Kidney capillary endothelial cell (primary cell): Measurements from ENCODE around the gene SLC7A9.

Experiments
- DNase-seq: peaks from one replicate; pipeline ENCODE4 v3.0.0-alpha.2; 2018; ENCODE audit warnings: low spot score

The SLC7A9 gene

DNA sequence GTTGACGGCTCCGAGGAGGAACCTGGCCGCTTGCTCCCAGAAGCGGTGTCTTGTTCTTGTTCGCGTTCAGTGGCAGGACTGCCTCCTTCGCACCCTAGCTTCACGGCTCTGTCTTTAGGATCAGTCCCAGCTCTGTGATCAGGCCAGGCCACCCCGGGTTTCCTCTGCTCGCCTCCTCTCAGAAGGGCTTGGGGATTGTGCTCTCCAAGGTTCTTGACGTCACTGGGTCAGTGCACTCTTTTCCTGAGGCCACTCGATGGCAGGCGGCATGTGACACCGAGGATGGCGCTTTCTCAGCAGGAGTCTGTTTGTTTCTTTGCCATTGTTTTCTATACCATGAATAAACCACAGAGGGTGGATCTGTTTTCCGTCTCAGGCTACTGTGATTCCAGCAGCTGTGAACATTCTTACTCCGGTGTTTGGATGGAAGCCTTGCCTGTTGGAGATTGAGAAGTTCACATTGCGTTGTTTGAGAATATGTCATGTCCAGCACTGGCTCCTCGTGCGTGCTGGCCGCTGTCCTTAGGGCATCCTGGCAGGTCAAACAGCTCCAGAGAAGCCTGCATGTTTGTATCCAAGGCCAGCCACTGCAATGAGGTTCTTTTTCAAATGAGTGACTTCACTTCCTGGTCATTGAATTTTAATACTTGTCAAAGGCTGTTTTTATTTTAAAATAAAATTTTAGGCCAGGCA, 44.5 kb downstream of the SLC7A9 start:
- peak; percentile 13 for DNase-seq

DNA sequence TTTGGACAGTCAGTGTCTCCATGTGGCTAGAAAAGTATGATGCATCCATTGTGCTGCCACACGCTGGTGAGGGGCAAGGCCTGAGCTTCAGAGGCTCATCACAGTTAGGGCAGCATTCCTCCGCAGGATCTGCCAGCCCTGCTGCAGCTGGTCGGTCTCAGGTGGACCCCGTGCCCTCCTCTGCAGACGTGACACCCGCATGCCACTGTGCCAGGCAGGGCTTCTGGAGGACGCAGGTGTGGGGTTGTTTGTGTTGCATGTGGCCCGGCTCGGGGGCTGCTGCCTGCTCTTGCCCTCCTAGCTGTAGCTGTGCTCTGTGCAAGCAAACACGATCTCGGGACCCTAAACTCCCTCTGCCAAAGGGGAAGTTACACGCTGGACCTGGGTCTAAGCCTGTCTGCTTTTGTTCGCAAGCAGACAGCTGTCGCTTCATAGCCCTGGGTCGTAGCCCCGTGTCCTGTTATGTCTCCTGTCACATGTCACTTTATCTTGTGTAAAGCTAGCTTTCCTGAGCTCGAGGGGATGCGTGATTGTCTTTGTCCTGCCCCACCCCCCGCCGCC, 45.3 kb downstream of the SLC7A9 start:
- DNase-seq = no peak

DNA sequence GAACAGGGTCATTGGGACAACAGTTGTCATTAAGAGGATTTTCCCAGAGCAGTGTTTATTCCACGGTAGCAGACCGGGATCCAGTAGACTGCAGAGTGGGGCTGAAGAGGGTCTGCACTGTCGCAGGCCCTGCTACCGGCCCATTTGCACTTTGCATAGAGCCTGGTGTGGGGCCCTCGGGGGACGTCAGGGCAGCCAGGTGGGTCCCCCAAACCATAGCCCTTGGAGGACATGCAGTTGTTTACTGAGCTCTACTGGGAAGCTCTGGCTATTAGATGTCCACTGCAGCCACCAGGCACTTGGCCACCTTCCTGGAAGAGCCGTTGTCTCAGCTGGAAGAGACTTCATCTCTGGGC, 45.8 kb downstream of the SLC7A9 start:
- no peak for DNase-seq

- no peak for DNase-seq
Measured at GRCh38 chr19:32822916-32823746, 46.4 kb downstream of the SLC7A9 start.

- DNase-seq = no peak
Measured at GRCh38 chr19:32819419-32820400, 49.9 kb downstream of the SLC7A9 start.

GRCh38 chr19:32818536-32818935, 51.0 kb downstream of the SLC7A9 start:
- DNase-seq = no peak

DNA sequence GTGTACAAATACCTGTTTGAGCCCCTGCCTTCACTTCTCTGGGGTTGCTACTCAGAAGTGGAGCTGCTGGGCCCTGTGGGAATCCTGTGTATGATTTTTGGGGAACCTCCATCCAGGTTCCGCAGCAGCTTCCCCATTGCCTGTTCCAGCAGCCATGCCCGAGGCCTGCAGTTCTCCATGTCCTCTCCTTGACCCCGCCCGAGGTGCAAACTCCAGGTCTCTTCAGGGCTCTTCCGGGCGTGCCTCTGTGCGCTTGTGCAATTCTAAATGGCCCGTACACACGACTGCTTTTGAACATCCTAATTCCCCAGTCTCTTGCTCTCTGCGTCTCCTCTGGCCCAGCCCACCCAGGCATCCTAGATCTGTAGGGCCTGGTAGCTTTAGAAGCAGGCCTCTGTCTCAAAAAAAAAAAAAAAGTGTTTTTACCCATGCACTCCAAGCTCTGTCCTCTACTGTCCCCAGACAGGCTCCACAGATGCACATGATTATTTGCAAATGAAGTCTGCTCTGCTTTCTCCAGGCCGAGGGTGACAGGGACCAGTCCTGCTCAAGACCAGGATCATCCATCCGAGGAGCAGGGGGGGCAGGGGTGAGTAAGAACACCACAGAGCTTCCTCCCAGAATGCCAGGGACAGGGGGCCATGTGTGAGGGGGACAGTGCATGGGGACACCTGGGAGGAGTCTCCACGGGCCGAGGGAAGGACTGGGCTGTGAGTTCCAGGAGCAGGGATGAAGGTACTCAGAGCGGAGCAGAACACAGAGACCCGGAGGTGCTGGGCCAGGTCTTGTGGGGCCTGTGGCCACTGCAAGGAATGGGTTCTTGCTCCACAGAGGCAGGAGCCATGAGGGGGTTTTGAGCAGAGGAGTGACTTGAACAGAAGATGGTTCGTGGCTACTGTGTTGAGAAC, 51.7 kb downstream of the SLC7A9 start:
- DNase-seq = no peak

DNA sequence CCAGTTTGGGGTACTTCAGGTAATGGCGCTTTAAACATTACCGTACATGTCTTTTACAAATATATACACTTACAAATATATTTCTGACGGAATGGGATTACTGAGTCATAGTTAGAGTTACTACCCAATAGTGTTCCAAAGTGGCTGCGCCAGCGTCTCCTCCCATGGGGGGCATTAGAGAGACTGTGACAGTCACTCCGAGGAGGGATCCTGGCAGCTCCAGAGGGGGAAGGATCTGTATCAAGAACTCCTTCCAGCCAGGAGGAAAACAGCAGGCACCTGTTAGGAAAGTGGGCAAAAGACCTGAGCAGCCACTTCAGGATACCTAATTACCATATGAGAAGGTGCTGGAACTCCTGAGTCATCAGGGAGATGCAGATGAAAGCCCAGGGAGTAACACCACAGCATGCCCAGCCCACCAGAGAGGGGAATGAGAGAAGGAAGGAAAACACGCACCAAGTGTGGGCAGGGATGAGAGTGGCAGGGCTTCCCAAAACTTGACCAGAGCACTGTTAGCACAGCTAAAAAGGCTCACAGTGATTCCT, 52.9 kb downstream of the SLC7A9 start:
- DNase-seq = no peak

DNA sequence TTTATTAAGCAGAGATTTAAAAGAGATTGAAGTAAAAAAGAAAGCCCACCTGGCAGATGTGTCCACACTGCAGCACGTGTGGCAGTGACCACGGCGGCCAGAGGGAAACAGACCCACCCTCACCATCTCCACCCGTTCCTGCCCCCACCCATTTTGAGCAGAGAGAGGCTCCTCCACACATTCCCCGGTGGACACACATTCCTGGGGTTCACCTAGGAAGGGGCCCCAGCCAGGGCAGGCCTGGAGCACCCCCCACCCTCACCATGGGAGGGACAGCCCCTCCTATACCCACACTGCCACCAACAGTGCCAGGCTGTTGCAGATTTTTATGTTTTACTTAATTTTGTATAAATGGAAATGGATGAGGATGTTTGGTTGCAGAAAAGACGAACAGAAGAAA, 54.9 kb downstream of the SLC7A9 start:
- DNase-seq = no peak

DNA sequence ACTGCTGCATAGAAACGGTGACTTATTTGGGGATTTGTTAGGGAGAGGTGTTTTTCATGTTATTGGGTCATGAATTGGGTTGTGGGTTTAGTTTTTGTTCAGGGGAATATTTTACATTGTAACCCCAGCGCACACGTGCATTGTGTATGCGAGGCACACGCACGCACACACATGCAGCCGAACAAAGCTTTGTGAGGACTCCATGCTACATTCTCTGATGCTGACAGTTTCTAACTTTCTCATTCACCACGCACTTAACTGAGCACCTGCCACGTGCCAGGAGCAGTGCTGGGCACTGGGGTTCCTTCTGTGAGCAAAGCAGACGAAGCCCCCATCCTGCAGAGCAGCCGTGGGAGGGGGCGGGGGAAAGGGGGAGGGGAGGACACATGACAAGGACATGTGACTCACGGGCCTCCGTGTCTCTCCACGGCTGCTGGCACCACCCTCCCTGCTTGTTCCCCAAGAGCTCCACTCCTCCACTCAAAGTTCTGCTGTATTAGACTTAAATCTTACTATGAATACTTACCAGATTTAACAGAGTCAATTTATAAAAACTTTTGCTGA, 55.6 kb downstream of the SLC7A9 start:
- no peak for DNase-seq

DNA sequence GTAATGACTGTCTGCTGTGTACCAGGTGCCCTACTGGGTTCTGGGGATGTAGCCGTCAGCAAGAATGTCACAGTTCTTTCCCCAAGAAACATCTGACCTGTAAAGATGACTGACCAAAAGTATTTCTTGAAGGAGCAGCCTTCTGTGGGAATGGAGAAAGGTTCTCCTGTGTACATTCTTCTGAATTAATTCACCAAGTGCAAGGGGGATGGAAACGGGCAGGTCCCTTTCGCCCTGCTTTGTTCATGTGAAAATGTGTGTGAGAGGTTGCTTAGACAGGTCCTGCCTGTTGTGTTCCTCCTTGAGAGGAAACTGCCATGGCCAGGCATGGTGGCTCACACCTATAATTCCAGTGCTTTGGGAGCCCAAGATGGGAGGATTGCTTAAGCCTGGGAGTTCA, 57.0 kb downstream of the SLC7A9 start:
- no peak for DNase-seq

- no peak for DNase-seq
Measured at GRCh38 chr19:32812036-32812435, 57.5 kb downstream of the SLC7A9 start.

DNA sequence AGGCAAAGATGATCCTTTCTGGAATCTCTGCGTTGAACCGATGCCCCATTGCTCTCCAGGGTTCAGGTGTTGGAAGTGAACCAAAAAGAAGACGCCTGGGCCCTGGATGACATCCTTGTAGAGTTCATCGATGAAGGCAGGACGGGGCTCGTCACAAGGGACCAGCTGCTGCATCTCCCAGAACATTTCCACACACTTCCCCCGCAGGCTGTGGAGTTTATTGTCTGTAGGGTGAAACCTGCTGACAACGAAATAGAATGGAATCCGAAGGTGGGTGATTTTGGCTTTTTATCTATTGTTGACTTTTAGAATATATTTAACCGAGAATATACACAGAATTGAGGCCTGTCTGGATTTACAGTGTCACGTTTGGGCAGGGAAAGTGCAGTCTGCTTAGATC, 58.4 kb downstream of the SLC7A9 start:
- no peak for DNase-seq

- DNase-seq = no peak
Measured at GRCh38 chr19:32810452-32810851, 59.1 kb downstream of the SLC7A9 start.

- DNase-seq = no peak
Measured at GRCh38 chr19:32809754-32810153, 59.8 kb downstream of the SLC7A9 start.

DNA sequence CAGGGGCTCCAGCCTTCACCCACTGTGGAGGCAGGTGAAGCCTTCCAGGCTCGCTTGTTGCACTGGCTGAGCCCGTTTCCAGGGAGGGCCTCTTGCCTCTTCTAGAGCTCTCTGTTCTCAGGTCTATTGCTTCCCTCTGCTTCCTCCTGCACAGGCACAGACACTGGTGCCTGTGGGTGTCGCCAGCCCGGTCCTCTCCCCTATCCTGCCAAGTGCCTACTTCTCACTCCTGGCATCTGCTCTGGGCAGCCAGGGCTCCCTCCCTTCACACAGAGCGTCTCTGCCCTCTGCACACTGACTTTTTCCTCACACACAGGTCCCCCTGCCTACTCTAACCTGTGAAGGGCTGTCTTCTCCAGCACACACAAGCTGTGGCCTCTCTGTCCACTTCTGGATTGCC, 60.3 kb downstream of the SLC7A9 start:
- DNase-seq = no peak

- no peak for DNase-seq
Measured at GRCh38 chr19:32808236-32808635, 61.3 kb downstream of the SLC7A9 start.

DNA sequence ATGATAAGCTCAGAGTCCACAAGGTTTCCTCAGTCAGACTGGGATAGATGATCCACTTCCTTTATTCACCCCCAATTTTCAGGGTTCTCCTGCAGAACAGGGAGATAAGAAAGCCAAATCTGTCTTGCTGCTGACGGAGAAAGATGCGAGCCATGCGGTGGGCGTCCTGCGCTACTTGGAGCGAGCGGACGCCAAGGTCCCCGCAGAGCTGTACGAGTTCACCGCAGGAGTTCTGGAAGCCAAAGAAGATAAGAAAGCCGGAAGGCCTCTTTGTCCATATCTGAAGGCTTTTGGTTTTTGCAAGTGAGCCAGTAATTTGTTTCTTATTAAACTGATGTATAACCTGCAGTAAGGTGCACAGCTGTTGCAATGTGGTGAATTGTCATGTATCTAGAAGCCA, 66.7 kb downstream of the SLC7A9 start:
- no peak for DNase-seq

DNA sequence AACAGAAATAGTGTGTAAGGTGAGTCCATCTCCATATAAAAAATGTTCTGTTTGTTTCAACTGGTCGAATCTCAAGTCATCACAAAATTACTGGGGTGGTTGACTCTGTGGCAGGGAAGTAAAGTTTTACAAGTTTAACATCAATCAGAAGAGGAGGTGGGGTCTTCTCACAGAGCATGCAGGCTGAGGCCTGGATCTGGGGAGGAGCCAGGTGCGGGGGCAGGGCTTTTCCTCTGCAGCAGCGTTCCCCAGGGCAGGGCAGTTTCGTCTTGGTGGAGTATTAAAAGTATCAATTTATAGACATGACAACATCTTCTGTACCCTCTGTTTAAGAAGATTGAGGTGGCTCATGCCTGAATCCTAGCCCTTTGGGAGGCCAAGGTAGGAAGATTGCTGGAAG, 68.8 kb downstream of the SLC7A9 start:
- DNase-seq = no peak

DNA sequence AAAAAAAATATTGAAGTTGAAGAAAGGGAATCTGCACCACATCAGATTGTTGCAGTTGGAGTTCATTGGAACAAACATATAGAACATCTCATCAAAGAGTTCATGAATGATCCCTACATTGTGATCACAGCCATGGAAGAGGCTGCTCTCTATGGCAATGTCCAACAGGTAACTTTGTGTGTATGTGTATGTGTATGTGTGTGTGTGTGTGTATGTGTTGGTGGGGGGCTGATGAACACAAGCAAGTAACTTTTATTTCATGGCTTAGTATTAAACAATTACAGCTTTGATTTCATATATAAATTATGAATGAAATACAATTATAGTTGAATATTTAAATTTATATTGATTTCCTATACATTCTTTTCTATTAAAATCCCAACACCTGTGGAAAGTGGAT, 69.4 kb downstream of the SLC7A9 start:
- DNase-seq = no peak

DNA sequence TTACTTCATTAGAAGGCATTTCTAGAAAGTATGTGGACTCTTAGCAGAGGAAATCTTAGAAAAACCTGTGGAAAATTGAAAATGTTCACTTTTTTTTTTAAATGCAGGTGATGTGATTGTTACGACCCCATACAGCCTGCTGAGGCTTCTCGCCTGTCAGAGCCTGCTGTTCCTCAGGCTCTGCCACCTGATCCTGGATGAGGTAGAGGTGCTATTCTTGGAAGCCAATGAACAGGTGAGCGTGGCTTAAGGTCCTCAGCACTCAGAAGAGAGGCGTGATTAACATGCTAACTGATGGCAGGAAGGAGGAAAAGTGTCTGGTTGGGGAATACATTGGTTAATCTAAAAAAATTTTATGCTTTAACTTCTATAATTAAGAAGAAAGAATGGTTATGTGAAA, 71.4 kb downstream of the SLC7A9 start:
- DNase-seq = no peak
